ENCODE results near the gene CYTH4. TPM values are rescaled to one million over a fixed set of nuclear protein-coding genes. Genes with fewer than 3 reads are reported as not detected.

Gene CYTH4
- total RNA-seq, 1 experiment from 2014 or later: not detected

GRCh38 chr22:37343348-37343747, 61.0 kb downstream of the CYTH4 start:
- no peaks in the 10 kb centered on the region for H3K9me3 ChIP-seq (ENCODE audit: insufficient read depth, low read depth)
- H2AFZ ChIP-seq: no peak overlapping the region
- no peaks in the 10 kb centered on the region for H3K79me2 ChIP-seq (ENCODE audit: low read depth)
- intact Hi-C loops (cut with micrococcal nuclease; ENCODE audit: unreplicated experiment): no loop called here
- no TSS peak for BruUV-seq (replicated peaks)
- CTCF ChIA-PET: interaction anchor here (0.6 kb wide), 1 partner anchor 27 kb away, joined by 8 read pairs; no protein-coding TSS in a partner anchor
- H3K27me3 ChIP-seq (ENCODE audit: insufficient read depth, low read depth): no peaks in the 10 kb centered on the region
- H3K4me3 ChIP-seq: no peak overlapping the region
- H3F3A ChIP-seq (ENCODE audit: insufficient read depth, low read depth): peaks cover 31% of the 10 kb centered on the region; the same call in 1 of the 2 replicates
- no peaks in the 10 kb centered on the region for H3K36me3 ChIP-seq (ENCODE audit: low read depth)
- peaks cover 21% of the 10 kb centered on the region for H3K4me1 ChIP-seq (replicated peaks; ENCODE audit: insufficient read depth)
- no peak overlapping the region for H3K27ac ChIP-seq
- H3K4me2 ChIP-seq: no peak overlapping the region
- POLR2A ChIA-PET (ENCODE audit: unreplicated experiment): no interaction called here
- H3K9me2 ChIP-seq (ENCODE audit: insufficient read depth): no peaks in the 10 kb centered on the region
- DNase-seq: no peak
- TF ChIP-seq EZH2 (IDR thresholded peaks at IDR 0.05; ENCODE audit: low read depth): no peak
- TF ChIP-seq CTCF (conservative IDR thresholded peaks at IDR 0.05): no peak
- no peaks in the 10 kb centered on the region for H4K20me1 ChIP-seq (ENCODE audit: insufficient read depth)

- H3K79me2 ChIP-seq (ENCODE audit: low read depth): no peaks in the 10 kb centered on the region
- intact Hi-C loops (cut with micrococcal nuclease; ENCODE audit: unreplicated experiment): no loop called here
- H3K4me1 ChIP-seq (replicated peaks; ENCODE audit: insufficient read depth): peaks cover 14% of the 10 kb centered on the region
- no peaks in the 10 kb centered on the region for H4K20me1 ChIP-seq (ENCODE audit: insufficient read depth)
- H3F3A ChIP-seq (ENCODE audit: insufficient read depth, low read depth): peaks cover 23% of the 10 kb centered on the region; the same call in 1 of the 2 replicates
- no peak for DNase-seq
- no TSS peak for BruUV-seq (replicated peaks)
- no peaks in the 10 kb centered on the region for H3K9me3 ChIP-seq (ENCODE audit: insufficient read depth, low read depth)
- no peaks in the 10 kb centered on the region for H3K36me3 ChIP-seq (ENCODE audit: low read depth)
- POLR2A ChIA-PET (ENCODE audit: unreplicated experiment): no interaction called here
- H3K27ac ChIP-seq: no peak overlapping the region
- CTCF ChIA-PET: no interaction called here
- H2AFZ ChIP-seq: no peak overlapping the region
- TF ChIP-seq EZH2 (IDR thresholded peaks at IDR 0.05; ENCODE audit: low read depth) (no peak), CTCF (conservative IDR thresholded peaks at IDR 0.05) (no peak)
- H3K4me3 ChIP-seq: no peak overlapping the region
- no peaks in the 10 kb centered on the region for H3K9me2 ChIP-seq (ENCODE audit: insufficient read depth)
- H3K4me2 ChIP-seq: no peak overlapping the region
- H3K27me3 ChIP-seq (ENCODE audit: insufficient read depth, low read depth): no peaks in the 10 kb centered on the region
Observed at GRCh38 chr22:37343863-37344734, 61.8 kb downstream of the CYTH4 start.

GRCh38 chr22:37344735-37345449, 62.6 kb downstream of the CYTH4 start:
- Histone ChIP-seq H3K4me3 (no peak overlapping the region), H3K27ac (no peak overlapping the region), H3F3A (ENCODE audit: insufficient read depth, low read depth) (peaks cover 23% of the 10 kb centered on the region; the same call in 1 of the 2 replicates), H3K4me1 (replicated peaks; ENCODE audit: insufficient read depth) (peaks cover 9% of the 10 kb centered on the region; the same call in 1 of the 2 replicates), H3K9me3 (ENCODE audit: insufficient read depth, low read depth) (no peaks in the 10 kb centered on the region), H3K9me2 (ENCODE audit: insufficient read depth) (no peaks in the 10 kb centered on the region), H3K27me3 (ENCODE audit: insufficient read depth, low read depth) (no peaks in the 10 kb centered on the region), H4K20me1 (ENCODE audit: insufficient read depth) (no peaks in the 10 kb centered on the region), H2AFZ (no peak overlapping the region), H3K4me2 (no peak overlapping the region), H3K36me3 (ENCODE audit: low read depth) (no peaks in the 10 kb centered on the region), H3K79me2 (ENCODE audit: low read depth) (no peaks in the 10 kb centered on the region)
- ChIA-PET CTCF (no interaction called here), POLR2A (ENCODE audit: unreplicated experiment) (no interaction called here)
- no peak for DNase-seq
- TF ChIP-seq EZH2 (IDR thresholded peaks at IDR 0.05; ENCODE audit: low read depth): no peak
- no peak for TF ChIP-seq CTCF (conservative IDR thresholded peaks at IDR 0.05)
- BruUV-seq (replicated peaks): no TSS peak
- intact Hi-C loops (cut with micrococcal nuclease; ENCODE audit: unreplicated experiment): no loop called here
